Epidermal melanocyte (primary cell): ENCODE measurements around the gene ANGPT4.
A peak's percentile ranks its signal among the peaks of the same experiment; 100 is the strongest.

ENCODE experiments used
- DNase-seq: peaks from one replicate; pipeline ENCODE4 v3.0.0; 2011; ENCODE audit warnings: low spot score; ENCODE audit not compliant: insufficient read length

Gene ANGPT4

DNA sequence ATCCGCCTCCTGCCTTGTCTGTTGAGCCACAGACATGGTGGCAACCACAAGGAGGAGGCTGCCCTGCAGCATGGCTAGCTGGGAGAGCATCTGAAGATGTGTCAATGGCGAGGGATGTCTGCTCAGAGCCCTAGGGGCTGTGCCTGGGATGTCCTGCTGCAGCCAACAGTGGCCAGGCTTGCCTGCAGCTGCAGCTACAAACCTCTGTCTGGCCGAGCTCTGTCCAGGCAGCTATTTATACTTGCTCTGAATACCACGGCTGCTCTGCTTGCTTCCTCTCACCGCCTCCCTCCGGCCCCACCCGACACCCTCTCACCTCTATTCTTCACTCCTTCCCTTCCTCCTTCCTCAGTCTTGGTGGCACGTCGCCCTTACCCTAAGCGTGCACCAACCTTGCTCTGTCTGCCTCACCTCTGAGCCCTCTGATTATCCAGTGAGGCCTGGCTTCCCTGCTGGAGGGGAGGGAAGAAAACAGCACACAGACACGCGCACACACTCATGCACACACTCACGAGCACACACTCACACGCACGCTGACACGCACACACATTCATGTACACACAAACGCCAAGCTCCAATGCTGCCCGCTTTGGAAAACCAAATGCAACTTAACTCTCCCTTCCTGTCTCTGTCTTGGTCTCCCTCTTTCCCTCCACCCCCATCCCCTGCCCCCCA, at the start of gene ANGPT4:
ANGPT4 (minus strand) TSS at position 210 of the 675 bp plus-strand sequence; CDS start at position 90, 120 bp downstream.
- DNase-seq = no peak

- no peak for DNase-seq
These were observed 47.7 kb upstream of the ANGPT4 start for GRCh38 chr20:963795-964194.

DNA sequence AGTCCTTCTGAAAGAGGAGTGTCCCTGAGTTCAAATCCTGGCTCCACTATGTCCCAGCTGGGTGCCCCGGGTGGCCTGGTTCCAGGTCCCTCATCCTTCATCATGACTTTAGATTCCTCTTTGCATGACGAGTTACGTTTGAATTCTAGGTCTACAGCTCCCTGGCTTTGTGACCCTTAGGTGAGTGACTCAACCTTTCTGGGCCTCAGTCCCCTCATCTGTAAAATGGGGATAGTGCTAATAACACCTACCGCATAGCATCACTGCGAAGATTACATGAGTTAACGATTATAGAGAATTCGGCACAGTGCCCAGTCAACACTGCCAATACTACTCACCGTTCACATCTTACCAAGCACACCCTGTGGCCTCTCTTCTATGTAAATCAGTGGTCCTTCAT, 46.5 kb upstream of the ANGPT4 start:
- DNase-seq = no peak

DNA sequence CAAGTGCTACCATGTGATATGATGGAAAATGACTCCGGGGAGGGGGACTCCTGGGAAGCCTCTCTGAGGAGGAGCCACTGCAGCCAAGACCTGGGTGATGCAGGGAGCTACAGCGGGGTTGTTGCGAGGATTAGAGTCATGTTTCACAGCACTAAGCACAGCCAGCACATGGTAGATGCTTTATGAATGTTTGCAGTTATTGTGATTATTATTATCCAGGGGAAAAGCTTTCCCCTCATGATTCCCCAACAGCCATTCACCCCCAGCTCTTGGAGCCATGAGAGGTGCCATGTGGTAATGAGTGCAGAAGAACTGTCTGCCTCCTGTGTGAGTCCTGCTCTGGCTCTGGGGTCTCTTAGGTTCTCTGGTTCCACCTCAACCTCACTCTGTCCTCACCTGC, 46.1 kb upstream of the ANGPT4 start:
- DNase-seq = no peak

DNA sequence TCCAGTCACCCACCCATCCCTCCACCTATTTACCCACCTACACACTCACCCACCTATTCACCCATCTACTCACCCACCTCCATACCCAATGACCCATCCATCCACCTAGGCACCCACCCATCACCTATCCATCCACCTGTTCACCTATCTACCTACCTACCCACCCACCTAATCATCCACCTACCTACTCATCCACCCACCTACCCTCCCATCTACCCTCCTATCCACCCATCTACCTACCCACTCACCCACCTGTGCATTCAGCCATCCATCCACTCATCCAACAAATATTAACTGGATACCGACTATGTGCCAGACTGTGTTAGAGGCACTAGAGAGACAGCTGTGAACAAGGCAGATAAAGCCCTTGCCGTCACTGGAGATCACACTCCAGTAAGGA, 45.6 kb upstream of the ANGPT4 start:
- DNase-seq = no peak

GRCh38 chr20:959996-960615, 44.0 kb upstream of the ANGPT4 start:
- DNase-seq = no peak

- DNase-seq = no peak
These were observed 43.0 kb upstream of the ANGPT4 start for GRCh38 chr20:958936-959815.

- no peak for DNase-seq
These were observed 41.4 kb upstream of the ANGPT4 start for GRCh38 chr20:957544-957943.

- peak; percentile 78 for DNase-seq
These were observed 40.3 kb upstream of the ANGPT4 start for GRCh38 chr20:956330-956951.

- no peak for DNase-seq
These were observed 39.5 kb upstream of the ANGPT4 start for GRCh38 chr20:955656-956055.

GRCh38 chr20:955111-955510, 39.0 kb upstream of the ANGPT4 start:
- DNase-seq = no peak

DNA sequence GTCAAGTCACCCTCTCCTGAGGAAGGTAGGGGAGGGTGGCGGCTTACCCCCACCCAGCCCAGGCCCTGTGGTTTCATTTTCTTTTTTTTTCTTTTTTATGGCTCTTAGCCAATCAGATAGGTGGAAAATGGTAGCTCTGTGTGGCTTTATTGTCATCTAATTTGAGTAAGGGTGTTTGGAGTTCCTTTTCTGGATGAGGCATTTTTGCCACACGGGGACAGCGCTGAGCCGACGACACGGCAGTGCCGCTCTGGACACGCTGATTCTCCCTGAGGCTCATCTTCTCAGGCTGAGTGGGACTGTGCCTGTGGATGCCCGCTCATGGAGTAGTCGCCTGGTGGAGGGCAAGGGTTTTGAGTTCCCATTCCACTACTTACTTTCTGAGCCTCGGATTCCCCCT, 37.6 kb upstream of the ANGPT4 start:
- no peak for DNase-seq

DNA sequence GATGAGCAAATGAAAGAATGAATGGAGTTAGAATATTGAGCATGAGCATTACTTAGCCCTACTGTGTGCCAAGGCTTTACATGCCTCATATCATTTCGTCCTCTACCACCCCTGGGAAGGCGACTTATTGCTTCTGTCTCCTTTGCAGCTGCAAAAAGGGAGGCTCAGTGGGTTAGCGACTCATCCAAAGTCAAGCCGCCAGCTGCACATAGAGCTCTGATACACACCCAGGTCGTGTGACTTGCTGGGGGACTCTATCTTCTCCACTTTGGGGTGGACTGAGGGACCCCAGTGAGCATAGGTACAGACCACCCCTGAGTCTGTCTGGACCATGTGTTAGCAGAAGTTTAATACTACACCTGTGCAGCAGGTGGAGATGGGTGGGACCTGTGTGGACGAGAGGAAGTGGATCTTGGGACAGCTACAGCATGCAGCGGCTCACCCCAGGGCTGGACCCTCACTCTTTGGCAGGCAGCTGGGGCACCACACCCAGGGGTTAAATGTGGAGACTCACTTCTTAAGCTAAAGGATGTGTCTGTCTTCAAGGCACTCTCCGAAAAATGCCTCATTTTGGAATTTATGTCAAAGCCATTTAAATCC, 36.2 kb upstream of the ANGPT4 start:
- DNase-seq = no peak

- DNase-seq = no peak
These were observed 35.4 kb upstream of the ANGPT4 start for GRCh38 chr20:951384-952169.

- no peak for DNase-seq
These were observed 33.6 kb upstream of the ANGPT4 start for GRCh38 chr20:949717-950116.

GRCh38 chr20:946826-947225, 30.7 kb upstream of the ANGPT4 start:
- DNase-seq = no peak

- no peak for DNase-seq
These were observed 29.7 kb upstream of the ANGPT4 start for GRCh38 chr20:945841-946240.

GRCh38 chr20:944774-945410, 28.8 kb upstream of the ANGPT4 start:
- no peak for DNase-seq

- DNase-seq = no peak
These were observed 28.0 kb upstream of the ANGPT4 start for GRCh38 chr20:944148-944547.

DNA sequence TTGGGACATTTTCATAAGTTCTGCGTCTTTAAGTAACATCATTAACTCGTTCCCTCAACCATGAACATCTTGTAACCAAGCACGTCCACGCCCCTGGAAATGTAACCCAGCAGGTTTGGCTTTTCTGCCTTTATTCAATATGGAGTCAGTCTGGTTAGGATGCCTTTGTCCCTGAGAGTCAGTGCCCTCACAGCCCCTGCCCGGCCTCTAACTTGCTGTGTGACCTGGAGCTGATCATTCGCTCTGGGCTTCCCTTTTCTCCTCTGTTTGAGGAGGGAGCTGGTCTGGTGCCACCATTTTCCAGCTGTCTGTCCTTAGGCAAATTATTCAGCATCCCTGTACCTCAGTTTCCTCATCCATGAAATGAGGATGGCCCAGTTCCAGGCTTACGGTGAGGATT, 26.5 kb upstream of the ANGPT4 start:
- DNase-seq = no peak
